WERI-Rb-1 (cell line): ENCODE results near the gene ATP13A3.
"Not testable (repeated sequence)": the region's sequence is repeated elsewhere in the genome, so short reads cannot be mapped to it uniquely, and the experiment has no call there.

Experiments
- DNase-seq: peaks from one replicate; pipeline ENCODE4 v3.0.0-alpha.2; 2020
- H3K27ac ChIP-seq: fragments of 250-450 bp; sonication (Bioruptor Pico); 2 replicates; pipeline ENCODE4 v1.5.1; 2020; ENCODE audit warnings: mild to moderate bottlenecking, moderate library complexity
- H3K27me3 ChIP-seq: fragments of 250-450 bp; sonication (Bioruptor Pico); 2 replicates; pipeline ENCODE4 v1.5.1; 2021; ENCODE audit warnings: mild to moderate bottlenecking, low read depth, moderate library complexity; ENCODE audit not compliant: insufficient read depth, severe bottlenecking
- H3K36me3 ChIP-seq: fragments of 250-450 bp; sonication (Bioruptor Pico); 2 replicates; pipeline ENCODE4 v1.5.1; 2020; ENCODE audit warnings: mild to moderate bottlenecking, moderate library complexity
- H3K4me3 ChIP-seq: 2 replicates; pipeline ENCODE4 v1.5.1; 2011; ENCODE audit warnings: low read depth, mild to moderate bottlenecking, control low read depth, low read length
- H3K9me3 ChIP-seq: fragments of 250-450 bp; sonication (Bioruptor Pico); 2 replicates; pipeline ENCODE4 v1.5.1; 2021; ENCODE audit warnings: mild to moderate bottlenecking, moderate library complexity; ENCODE audit not compliant: severe bottlenecking
- CTCF ChIP-seq: IDR thresholded peaks from 2 replicates; pipeline ENCODE4 v1.5.1; 2011; ENCODE audit warnings: low read depth, mild to moderate bottlenecking, control low read depth, inconsistent platforms, low read length

The ATP13A3 gene

GRCh38 chr3:194483850-194484249 lies 3.0 kb downstream of the ATP13A3 start:
- Histone ChIP-seq H3K27ac (no peak overlapping the region), H3K9me3 (no peaks in the 10 kb centered on the region), H3K27me3 (no peaks in the 10 kb centered on the region), H3K4me3 (no peak overlapping the region), H3K36me3 (no peaks in the 10 kb centered on the region)
- no peak for TF ChIP-seq CTCF
- no peak for DNase-seq

- not testable (repeated sequence) for H3K27me3 ChIP-seq, H3K4me3 ChIP-seq, DNase-seq, H3K27ac ChIP-seq, H3K9me3 ChIP-seq, H3K36me3 ChIP-seq
These were observed 4.0 kb downstream of the ATP13A3 start for GRCh38 chr3:194482830-194483229.

- no peaks in the 10 kb centered on the region for H3K9me3 ChIP-seq
- H3K36me3 ChIP-seq, result peaks cover 8% of the 10 kb centered on the region
- H3K27me3 ChIP-seq, result no peaks in the 10 kb centered on the region
- H3K4me3 ChIP-seq, result no peak overlapping the region
- no peak for DNase-seq
- no peak overlapping the region for H3K27ac ChIP-seq
- no peak for TF ChIP-seq CTCF
These were observed 4.6 kb downstream of the ATP13A3 start for GRCh38 chr3:194482196-194482593.

GRCh38 chr3:194481525-194482195 lies 5.1 kb downstream of the ATP13A3 start:
- peaks cover 8% of the 10 kb centered on the region for H3K36me3 ChIP-seq

GRCh38 chr3:194481103-194481502 lies 5.7 kb downstream of the ATP13A3 start:
- DNase-seq, result no peak
- Histone ChIP-seq H3K4me3 (no peak overlapping the region), H3K27me3 (no peaks in the 10 kb centered on the region), H3K27ac (no peak overlapping the region), H3K9me3 (no peaks in the 10 kb centered on the region), H3K36me3 (peaks cover 8% of the 10 kb centered on the region)
- TF ChIP-seq CTCF, result no peak

More at GRCh38 chr3:194481525-194482195, 5.1 kb downstream of the ATP13A3 start:
- no peaks in the 10 kb centered on the region for H3K9me3 ChIP-seq
- no peak for DNase-seq
- no peak for TF ChIP-seq CTCF
- no peak overlapping the region for H3K4me3 ChIP-seq
- no peaks in the 10 kb centered on the region for H3K27me3 ChIP-seq
- H3K27ac ChIP-seq, result no peak overlapping the region

GRCh38 chr3:194476784-194477183 lies 10.0 kb downstream of the ATP13A3 start:
- no peak for TF ChIP-seq CTCF
- Histone ChIP-seq H3K9me3 (no peaks in the 10 kb centered on the region), H3K36me3 (peaks cover 8% of the 10 kb centered on the region), H3K27me3 (no peaks in the 10 kb centered on the region), H3K4me3 (no peak overlapping the region), H3K27ac (no peak overlapping the region)
- DNase-seq, result no peak
